Mucosa of descending colon (tissue), 3 donors: Measurements from ENCODE around the gene NLRC3. TPM values are rescaled to one million over a fixed set of nuclear protein-coding genes. Genes with fewer than 3 reads are reported as not detected.
A peak's percentile ranks its signal among the peaks of the same experiment; 100 is the strongest.

Source experiments
- ATAC-seq: fragments of 200-7000 bp; cut with Tn5 transposase; one replicate; pipeline ENCODE4 v1.9.1; 2020; ENCODE audit warnings: mild to moderate bottlenecking, moderate library complexity
- DNase-seq, 3 donors: peaks; one replicate each; pipeline ENCODE4 v3.0.0-alpha.2; 2020
- H3K36me3 ChIP-seq: fragments of 200-600 bp; one replicate; pipeline ENCODE4 v1.8.0; 2021; ENCODE audit warnings: low read depth, mild to moderate bottlenecking
- H3K4me1 ChIP-seq: fragments of 200-600 bp; one replicate; pipeline ENCODE4 v1.8.0; 2021; ENCODE audit warnings: low read depth, mild to moderate bottlenecking
- H3K4me3 ChIP-seq: fragments of 200-600 bp; one replicate; pipeline ENCODE4 v1.8.0; 2021; ENCODE audit warnings: mild to moderate bottlenecking
- H3K9me3 ChIP-seq: fragments of 200-600 bp; one replicate; pipeline ENCODE4 v1.8.0; 2021; ENCODE audit warnings: mild to moderate bottlenecking
- CTCF ChIP-seq: fragments of 200-600 bp; IDR thresholded peaks from one replicate; pipeline ENCODE4 v1.8.0; 2022; ENCODE audit warnings: antibody characterized with exemption, mild to moderate bottlenecking
- intact Hi-C, 2 donors: fragments of 100-400 bp; cut with DNase I in 1 of 2; cut with micrococcal nuclease in 1 of 2; formaldehyde crosslinking; loops; one replicate each; pipeline versions ENCODE4 v1.11.0 to v1.11.1; 2022; cut with DNase I, micrococcal nuclease
- total RNA-seq, 3 donors: library from RNA; stranded (reverse); fragmentation: NEBNext Ultra II Directional in 2 of 3; extraction: Animal tissue kit (Norgen Biotek cat#: 25700) in 2 of 3; gene quantifications; one replicate each; pipeline versions ENCODE4 v1.2.1 to v1.2.4, GENCODE V29; 2021 to 2023
- donor health status: DM: no; HTN: no; CAD: no; lungs with moderate emphysema.
- donor health status: DM: no; HTN: no; CAD: no.
- donor health status: DM: no; HTN: yes; CAD: no.

The NLRC3 gene
- total RNA-seq, 3 donors from 2014 or later, result 1.4 to 2.6 (median 1.7) TPM

DNA sequence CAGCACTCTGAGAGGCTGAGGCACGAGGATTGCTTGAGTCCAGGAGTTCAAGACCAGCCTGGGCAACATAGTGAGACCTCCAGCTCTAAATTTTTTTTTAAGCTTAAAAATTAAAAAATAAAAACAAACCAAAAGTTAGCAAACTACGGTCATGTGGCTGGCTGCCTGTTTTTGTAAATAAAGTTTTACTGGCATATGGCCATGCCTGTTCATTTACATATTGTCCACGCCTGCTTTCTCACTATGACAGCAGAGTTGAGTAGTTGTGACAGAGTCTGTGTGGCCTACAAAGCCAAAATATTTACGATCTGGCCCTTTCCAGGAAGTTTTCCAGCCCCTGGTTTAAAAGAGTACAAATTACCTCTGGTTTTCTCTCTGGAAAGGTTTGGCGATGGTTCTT is 30.9 kb upstream of the NLRC3 start:
- ATAC-seq, result no peak

DNA sequence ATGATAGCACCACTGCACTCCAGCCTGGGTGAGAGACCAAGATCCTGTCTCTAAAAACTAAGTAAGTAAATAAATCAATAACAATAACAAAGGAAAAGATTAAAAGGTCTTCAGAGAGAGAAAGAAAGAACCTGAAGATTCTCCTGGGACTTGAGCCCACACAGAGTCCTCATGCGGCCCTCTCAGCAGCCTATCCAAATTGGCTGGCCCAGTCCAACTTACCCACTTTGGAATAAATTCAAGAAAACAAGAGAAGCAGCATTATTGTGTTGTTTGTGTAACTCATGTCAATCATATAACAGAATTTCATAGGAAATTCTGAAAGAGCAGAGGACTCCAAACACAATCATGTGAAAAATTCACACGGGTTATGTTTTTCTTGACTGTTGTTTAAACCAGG is 30.4 kb upstream of the NLRC3 start:
- ATAC-seq (no peak), DNase-seq (no peak)
- no peaks in the 10 kb centered on the region for H3K4me1 ChIP-seq
- no peak overlapping the region for H3K4me3 ChIP-seq
- intact Hi-C loops, result no loop called here
- no peaks in the 10 kb centered on the region for H3K9me3 ChIP-seq
- no peak for TF ChIP-seq CTCF
- H3K36me3 ChIP-seq, result no peaks in the 10 kb centered on the region

More for the DNA sequence above, 30.9 kb upstream of the NLRC3 start:
- Histone ChIP-seq H3K9me3 (no peaks in the 10 kb centered on the region), H3K4me1 (no peaks in the 10 kb centered on the region), H3K4me3 (no peak overlapping the region), H3K36me3 (no peaks in the 10 kb centered on the region)
- no peak for DNase-seq
- no peak for TF ChIP-seq CTCF
- intact Hi-C loops, result no loop called here

- Histone ChIP-seq H3K4me1 (no peaks in the 10 kb centered on the region), H3K36me3 (no peaks in the 10 kb centered on the region), H3K9me3 (no peaks in the 10 kb centered on the region), H3K4me3 (no peak overlapping the region)
- DNase-seq (no peak), ATAC-seq (no peak)
- no peak for TF ChIP-seq CTCF
- intact Hi-C loops, result no loop called here
Observed at GRCh38 chr16:3607161-3607560, 30.0 kb upstream of the NLRC3 start.

DNA sequence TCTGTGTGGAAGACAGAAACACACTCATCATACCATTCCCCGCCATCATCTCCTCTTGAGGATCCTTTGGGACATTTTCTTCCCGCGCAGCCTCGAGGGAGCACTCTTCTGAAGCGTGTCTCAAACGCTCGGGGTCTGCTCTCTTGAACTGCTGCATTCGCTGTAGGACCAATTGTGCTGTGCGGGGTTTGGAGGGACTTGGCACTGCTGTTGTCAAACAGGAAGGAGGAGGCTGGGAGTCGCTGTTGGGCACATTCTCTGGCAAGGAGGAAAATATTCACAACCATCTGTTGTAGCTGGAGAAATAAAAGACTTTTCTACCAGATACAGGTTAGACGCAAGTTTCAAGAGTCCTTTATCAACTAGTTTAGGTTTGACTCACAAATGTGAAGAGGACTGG is 29.2 kb upstream of the NLRC3 start:
- Histone ChIP-seq H3K4me1 (no peaks in the 10 kb centered on the region), H3K4me3 (no peak overlapping the region), H3K36me3 (no peaks in the 10 kb centered on the region), H3K9me3 (no peaks in the 10 kb centered on the region)
- DNase-seq (peak in 1 of 3 donors; percentile 19), ATAC-seq (no peak)
- no peak for TF ChIP-seq CTCF
- intact Hi-C loops, result no loop called here

DNA sequence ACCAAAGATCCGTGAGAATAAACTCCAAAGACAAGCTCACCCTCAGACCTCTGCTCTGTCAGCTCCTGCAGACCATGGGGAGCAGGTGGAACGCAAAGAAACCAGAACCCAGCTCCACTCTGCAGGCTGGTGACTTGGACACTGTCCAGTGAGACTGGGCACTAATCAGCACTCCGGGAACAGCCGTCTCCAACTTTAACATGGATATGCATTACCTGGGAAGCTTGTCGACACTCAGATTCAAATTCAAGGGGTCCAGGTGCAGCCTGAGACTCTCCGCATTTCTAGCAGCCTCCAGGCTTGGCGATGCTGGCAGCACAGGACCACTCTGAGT is 25.1 kb upstream of the NLRC3 start:
- intact Hi-C loops, result no loop called here
- TF ChIP-seq CTCF, result no peak
- H3K4me1 ChIP-seq, result no peaks in the 10 kb centered on the region
- no peaks in the 10 kb centered on the region for H3K36me3 ChIP-seq
- H3K9me3 ChIP-seq, result peaks cover 5% of the 10 kb centered on the region
- H3K4me3 ChIP-seq, result no peak overlapping the region
- ATAC-seq (no peak), DNase-seq (peak in 1 of 3 donors; percentile 17)

DNA sequence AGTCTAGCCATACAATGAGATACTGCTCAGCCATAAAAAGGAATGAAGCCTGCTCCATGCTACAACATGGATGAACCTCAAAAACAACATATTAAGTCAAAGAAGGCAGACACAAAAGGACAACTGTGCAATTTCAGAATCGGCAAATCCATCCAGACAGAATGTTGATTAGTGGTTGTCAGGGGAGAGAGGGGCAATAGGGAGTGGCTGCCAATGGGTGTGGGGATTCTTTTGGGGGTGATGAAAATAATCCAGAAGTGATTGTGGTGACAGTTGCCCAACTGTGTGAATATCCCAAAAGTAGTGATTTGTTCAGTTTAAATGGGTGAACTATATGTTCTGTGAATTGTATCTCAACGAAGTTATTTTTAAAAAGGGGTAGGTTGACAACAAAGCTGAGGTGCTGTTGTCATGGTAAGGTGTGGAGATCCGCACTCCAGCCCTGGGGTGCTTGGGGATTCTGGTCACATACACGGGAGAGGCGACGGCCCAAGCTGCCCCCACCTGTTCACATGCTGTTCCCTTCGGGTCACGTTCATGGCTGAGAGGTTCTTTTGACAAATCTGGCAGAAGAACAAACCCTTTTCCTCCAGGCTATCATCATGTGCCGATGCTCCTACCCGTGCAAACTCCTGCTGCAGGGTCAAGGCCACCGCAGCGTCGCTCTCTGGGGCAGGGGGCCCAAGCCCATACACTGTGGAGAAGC is 24.6 kb upstream of the NLRC3 start:
- Histone ChIP-seq H3K9me3 (peaks cover 5% of the 10 kb centered on the region), H3K36me3 (no peaks in the 10 kb centered on the region), H3K4me3 (no peak overlapping the region), H3K4me1 (no peaks in the 10 kb centered on the region)
- ATAC-seq (no peak), DNase-seq (no peak)
- TF ChIP-seq CTCF, result no peak
- intact Hi-C loops, result no loop called here
